GM20431 (cell line): ENCODE measurements around the gene TEX14.

ENCODE experiments used
- in situ Hi-C: fragments of 300-500 bp; cut with MseI, MboI; formaldehyde crosslinking; loops from one replicate; pipeline ENCODE4 v1.15.0; 2020; ENCODE audit warnings: low sequenced_read_pairs; ENCODE audit not compliant: unreplicated experiment

Gene TEX14

GRCh38 chr17:58534901-58535421 lies 156.9 kb downstream of the TEX14 start:
- in situ Hi-C loops, result no loop called here

DNA sequence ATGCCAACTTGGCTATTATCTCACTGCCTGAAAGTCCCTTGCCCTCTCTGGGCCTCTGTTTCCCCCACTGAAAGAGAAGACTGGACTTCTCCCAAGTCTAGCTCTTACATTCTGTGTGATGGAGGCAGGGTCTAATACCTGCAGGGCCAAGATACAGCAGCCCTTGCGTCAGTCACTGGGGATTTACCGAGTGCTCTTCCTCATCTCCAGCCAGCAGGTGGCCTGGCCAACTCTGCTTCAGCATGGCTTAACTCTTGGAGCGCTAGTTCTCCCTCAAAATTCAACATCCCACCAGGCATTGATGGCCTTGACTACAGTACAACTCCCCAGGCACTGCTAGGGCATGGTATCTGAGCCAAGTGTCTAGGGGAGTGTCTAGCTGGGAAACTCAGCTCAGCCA lies 157.5 kb downstream of the TEX14 start:
- in situ Hi-C loops, result no loop called here

DNA sequence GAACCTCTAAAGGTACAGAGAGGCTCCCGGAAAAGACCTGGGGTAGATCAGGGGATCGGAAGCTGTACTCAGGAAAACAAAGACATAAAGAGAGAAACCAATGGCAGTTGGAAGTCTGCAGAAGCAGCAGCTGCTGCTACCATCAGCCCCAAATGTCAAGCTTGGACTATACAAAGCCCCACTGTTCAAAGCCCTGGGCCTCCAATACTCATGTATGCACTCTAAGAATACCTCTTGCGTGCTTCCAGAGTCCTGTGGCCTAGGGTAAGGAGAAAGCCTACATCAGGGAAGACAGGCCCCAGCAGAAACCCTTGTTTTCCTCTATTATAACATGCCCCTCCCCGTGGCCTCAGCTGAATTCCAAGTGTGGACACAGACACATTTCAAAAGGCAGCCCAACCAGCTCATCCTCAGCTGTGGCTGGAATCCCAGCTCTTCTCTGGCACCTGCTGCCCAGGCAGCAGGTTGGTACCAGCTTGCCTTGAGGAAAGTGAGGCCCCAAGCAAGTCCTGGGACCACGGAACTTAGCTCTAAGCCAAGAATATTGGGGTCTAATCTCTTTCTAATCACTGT lies 158.1 kb downstream of the TEX14 start:
- in situ Hi-C loops, result no loop called here

DNA sequence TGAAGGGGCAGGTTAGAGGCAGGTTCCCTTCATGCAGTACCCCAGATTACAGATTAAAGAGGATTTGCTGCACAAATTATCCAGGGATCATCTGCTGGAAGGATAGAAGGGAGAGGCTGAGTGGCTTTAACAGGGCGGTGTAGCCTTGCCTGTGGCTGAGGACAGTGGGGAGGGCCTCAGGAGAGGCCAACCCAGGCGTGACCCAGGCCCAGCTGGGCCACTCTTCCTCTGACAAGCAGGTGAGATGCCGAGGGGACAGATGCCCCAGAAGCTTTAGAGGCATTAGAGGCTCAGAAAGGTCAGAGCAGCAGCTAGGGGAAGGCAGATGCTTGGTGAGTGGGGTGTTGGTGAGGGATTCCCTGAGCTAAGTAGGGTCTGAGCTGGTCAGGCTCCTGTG lies 159.3 kb downstream of the TEX14 start:
- in situ Hi-C loops, result no loop called here

DNA sequence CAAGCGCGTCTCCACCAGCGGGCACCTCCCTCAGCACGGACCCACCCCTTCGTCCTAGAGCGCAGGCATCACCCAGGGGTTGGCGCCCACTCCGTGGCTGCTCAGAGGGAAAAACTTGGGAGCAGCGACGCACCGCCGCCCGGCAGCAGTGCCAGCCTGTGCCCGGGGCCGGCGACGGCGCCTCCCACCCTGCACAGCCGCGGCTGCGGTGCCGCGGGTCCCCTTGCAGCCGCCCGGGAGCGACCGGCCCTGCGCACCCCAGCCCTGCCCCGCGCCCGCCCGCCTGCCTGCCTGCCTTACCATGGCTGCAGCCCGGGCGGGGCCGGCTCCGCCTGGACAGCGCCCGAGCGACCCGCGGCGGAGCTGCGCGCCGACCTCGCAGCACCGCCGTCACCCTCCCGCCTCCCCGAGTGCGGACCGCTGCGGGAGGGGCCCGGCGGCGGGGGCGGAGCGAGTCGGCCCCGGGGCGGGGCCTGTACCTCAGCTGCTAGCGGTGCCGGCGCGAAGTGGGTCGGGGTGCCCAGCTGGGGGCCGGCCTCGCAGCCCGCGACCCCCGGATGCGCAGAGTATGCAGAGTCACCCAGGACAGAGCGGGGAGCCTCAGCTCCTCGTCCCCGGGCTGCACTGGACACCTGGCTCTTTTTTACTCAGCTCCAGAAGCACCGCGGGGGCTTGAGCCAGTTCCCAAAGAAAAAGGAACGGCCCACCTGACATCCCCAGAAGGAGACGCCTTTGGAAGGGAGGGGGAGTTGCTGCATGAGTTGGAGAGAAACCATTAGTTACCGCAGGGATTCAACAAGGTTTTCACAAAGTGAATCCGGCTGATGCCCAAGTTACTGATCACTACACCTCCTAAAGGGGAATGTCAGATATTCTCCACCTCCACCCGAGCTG lies 159.9 kb downstream of the TEX14 start:
- in situ Hi-C loops, result no loop called here

GRCh38 chr17:58531122-58531521 lies 160.7 kb downstream of the TEX14 start:
- in situ Hi-C loops, result no loop called here

GRCh38 chr17:58530655-58531054 lies 161.2 kb downstream of the TEX14 start:
- in situ Hi-C loops, result no loop called here

DNA sequence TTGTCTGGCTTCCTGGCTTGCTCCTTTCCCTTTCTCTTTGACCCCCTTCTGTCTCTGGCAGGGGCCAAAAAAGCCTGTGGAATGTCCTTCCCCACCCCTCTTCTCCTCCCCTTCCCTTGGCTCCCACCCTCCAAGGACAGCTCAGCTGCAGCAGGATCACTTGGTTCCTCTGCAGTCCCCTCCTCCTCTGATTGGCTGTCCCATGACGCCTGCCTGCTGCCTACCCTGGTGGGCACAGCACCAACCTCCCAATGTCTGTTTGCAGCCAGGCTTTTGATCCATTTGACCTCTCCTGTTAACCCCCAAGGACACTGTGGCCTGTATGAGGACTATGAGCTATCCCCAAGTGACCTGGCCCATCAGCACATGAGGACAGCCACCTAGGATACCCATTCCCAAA lies 162.6 kb downstream of the TEX14 start:
- in situ Hi-C loops, result no loop called here

DNA sequence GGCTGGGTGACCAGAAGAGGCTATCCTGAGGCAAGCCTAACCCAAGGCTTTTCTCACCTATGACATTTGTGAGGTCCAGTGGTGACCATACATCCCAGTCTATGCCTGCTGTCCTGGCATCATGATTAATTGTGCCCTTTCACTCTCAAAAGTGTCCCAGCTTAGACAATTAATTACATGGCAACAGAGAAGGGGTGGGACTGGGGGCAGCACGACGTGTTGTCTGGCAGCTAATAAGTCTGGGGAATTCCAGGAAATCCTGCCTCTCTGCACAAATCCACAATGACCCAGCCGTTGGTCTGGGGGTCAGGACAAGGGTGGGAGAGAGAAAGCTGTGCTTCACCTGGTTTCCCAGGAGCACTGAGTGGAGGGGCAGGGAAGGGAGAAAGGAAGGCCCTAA lies 163.4 kb downstream of the TEX14 start:
- in situ Hi-C loops, result no loop called here

DNA sequence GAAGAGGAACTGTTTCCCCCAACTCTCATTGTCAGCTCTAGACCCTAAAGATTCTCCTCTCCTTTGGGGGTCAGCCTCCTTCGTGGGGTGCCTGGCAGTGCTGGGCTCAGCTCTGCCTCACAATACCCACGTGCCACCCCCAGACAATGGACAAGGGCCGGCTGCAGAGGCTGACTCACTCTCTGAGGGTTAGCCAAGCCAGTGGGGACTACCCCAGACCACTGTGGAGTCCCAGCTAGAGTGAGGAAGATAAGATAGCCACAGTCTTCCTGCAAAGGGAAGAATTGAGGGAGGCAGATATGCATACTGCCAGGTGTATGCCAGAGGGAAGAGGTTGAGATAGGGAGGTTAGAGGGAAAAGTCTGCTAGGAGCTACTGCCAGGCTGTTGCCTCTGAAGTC lies 163.9 kb downstream of the TEX14 start:
- in situ Hi-C loops, result no loop called here

DNA sequence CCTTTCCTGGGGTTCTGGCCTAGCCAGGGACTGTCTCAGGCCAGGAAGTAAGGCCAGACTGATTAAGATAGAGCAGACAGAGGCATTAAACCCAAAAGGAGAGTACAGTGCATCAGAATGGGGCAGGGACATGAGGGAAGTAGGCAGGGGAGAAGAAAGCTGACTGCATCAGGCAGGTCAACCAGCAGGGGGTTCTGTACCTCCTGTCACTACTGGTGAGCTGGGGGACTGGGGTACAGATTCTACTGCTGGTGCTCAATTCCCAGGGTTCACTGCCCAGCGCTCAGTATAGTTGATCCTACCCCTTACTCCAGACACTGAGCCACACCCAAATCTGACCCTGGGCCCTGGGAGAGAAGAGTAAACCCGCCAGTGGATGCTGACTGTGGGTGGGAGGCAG lies 164.5 kb downstream of the TEX14 start:
- in situ Hi-C loops, result no loop called here

DNA sequence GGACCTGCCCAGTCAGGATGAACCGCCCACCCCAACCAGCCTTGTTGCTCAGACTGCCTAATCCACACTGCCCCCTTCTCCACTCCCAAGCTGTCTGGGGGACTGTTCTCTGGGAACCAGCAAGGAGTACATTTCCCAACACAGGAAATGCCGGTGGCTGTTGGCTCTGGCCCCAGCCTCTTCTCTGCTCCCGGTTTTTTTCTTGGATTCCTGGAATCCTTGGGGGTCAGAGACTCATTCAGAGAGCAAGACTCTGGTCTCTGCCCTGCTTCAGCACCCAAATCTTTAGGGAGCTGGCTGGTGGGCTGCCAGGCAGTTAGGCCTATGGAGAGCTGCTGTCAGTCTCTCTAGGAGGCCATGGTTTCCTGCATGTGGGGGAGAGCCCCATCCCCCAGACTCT lies 166.6 kb downstream of the TEX14 start:
- in situ Hi-C loops, result no loop called here

DNA sequence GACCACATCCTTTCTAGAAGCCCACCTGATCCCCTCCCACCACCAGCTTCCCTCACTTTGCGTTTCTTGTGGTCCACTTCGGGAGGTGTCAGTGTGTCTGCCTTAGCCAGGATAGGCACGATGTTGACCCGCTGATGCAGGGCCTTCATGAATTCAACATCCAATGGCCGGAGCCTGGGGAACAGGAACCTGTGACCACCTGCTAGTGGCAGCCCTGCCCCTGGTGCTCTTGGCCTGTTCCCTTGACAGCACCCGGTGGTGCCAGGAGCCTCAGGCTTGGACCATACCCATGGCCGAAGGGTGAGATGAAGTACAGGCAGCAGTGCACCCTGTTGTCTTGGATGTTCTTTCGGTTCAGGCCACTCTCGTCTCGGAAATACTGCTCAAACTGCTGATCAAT lies 170.2 kb downstream of the TEX14 start:
- in situ Hi-C loops, result no loop called here

GRCh38 chr17:58520843-58521430 lies 170.9 kb downstream of the TEX14 start:
- in situ Hi-C loops, result no loop called here

DNA sequence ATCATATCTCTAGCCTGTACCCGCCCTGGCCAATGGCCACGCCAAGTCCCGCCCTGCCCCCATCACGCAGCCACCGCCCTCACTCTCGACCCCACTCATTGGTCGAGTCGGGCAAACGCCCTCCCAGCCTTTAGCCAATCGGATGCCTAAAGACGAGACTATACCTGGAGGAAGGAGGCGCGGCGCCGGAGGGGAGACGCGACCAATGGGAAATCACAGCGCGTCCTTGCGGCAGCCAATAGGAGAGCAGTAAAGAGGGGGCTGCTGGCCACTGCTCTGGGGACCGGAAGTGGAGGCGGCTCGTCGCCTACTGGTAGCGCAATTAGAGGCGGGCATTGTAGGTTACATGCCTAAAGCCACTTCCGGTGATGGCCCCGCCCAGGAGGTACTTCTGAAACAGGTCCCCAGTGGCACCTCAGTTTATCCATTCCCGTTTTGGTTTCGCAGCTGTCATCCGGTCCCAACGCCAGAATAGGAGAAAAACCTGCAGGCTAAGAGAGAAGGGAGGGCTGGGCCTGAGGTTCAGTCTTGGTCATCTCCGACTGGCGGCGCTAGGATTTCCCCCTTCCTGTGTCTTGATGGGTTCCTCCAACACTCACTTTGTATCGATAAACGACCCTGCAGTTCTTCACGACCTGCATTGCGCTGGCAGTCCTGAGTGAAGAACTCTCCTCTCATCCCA lies 173.8 kb downstream of the TEX14 start:
- in situ Hi-C loops, result no loop called here

DNA sequence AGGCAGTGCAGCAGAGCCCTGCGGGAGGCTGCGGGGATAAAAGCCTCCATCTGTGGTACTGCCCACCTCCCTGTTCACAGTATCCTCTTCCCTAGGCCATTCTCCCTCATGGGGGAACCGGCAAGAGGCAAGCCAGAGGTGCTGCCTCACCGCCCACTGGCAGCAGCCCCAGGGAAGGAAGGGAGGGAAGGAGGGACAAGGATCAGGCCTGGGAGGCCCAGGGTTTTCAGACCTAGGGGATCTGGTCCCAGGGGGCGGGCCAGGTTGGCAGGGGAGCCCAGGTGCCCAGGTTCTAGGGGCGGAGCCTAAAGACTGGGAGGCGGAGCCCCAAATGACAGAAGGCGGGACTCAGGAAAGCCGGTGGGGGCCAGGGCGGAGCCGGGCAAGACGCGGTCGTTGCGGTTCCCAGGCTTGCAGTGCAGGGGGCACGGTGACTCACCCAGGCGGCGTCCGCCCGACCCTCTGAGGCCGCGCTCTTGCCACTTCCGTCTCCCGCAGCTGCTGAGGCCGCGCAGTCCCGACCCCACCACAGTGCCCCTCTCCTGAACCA lies 174.4 kb downstream of the TEX14 start:
- in situ Hi-C loops, result no loop called here

DNA sequence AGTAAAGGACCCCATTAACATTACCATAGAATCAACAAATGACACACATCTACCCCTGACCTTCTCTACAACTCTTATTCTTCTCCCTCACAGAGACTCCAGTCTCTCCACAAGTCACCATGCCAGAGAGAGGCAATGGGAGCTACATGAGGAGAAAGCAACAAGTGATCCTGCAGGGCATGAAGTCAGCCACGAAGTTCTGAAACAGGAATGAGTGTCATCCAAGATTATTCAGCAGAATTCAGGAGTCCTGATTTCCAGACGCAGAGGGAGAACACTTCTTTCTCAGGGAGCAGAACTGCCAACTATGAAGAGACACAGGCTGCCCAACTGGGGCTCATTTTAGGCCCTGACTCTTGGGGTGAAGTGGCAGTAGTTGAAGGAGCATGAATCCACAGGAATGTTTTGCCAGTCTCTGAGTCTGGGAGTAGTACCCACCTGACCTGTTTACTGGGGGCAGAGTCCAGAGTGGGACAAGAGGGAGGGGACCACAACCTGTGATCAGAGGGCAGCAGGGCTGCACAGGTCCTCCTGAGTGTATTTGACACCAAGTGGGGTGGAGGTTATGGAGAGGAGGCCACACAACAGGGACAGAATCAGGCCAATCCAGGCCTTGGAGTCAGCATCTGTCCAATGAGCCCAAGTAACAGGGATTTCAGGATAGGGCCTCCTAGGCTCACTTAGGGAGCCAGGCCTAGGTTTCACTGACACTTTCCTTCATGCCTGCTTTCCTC lies 175.0 kb downstream of the TEX14 start:
- in situ Hi-C loops, result no loop called here

- in situ Hi-C loops, result no loop called here
Measured at GRCh38 chr17:58515286-58515685, 176.6 kb downstream of the TEX14 start.

DNA sequence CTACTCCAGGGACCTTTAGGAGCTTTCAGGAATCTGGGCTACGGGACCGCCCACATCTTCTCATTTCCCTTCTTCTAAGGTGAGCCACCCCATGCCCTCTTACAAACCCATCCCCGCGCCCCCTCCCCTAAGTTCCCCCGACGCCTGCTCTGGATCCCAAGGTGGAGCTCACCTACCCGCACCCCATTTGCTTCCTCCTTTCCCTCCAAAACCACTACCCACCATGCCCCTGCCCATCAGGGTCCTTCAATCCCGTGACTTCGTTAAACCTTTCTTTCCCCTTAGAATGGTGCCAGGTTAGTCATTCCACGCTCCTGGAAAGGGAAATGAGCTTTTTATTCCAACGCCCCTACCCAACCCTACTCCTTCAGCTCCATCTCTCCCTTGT lies 177.1 kb downstream of the TEX14 start:
- in situ Hi-C loops, result no loop called here
